ENCODE data around the gene ZEB2.

DNA sequence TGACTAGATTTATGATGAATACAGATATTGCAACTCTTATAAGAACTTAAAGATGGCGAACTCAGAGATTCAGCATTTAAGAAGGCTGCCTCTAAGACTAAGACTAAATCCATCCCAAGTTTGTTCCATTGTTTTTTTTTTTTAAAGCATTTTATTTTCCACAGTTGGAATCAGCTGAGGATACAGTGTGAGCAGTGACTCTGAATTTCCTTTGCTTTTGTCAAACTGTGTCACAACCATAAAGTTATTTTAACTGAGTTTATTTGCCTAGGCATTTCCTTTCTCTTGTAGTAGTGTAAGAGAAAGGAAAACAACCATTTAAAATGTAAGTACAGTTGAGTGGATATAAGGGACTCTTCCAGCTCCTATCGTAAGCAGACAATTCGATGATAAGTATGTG is 63.9 kb downstream of the ZEB2 start:
- TF ChIP-seq, protein P1, sequence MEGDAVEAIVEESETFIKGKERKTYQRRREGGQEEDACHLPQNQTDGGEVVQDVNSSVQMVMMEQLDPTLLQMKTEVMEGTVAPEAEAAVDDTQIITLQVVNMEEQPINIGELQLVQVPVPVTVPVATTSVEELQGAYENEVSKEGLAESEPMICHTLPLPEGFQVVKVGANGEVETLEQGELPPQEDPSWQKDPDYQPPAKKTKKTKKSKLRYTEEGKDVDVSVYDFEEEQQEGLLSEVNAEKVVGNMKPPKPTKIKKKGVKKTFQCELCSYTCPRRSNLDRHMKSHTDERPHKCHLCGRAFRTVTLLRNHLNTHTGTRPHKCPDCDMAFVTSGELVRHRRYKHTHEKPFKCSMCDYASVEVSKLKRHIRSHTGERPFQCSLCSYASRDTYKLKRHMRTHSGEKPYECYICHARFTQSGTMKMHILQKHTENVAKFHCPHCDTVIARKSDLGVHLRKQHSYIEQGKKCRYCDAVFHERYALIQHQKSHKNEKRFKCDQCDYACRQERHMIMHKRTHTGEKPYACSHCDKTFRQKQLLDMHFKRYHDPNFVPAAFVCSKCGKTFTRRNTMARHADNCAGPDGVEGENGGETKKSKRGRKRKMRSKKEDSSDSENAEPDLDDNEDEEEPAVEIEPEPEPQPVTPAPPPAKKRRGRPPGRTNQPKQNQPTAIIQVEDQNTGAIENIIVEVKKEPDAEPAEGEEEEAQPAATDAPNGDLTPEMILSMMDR (IDR thresholded peaks at IDR 0.05) = no peak
- no peak for TF ChIP-seq POLR2A (IDR thresholded peaks at IDR 0.05)
